NCI-H128 (cell line): ENCODE measurements around the gene SHC2.
"Not testable (repeated sequence)": the region's sequence is repeated elsewhere in the genome, so short reads cannot be mapped to it uniquely, and the experiment has no call there.

Experiments
- DNase-seq: peaks from one replicate; lab custom pipeline; 2025; ENCODE audit not compliant: unreplicated experiment; lab: John Stamatoyannopoulos, UW

The SHC2 gene

DNA sequence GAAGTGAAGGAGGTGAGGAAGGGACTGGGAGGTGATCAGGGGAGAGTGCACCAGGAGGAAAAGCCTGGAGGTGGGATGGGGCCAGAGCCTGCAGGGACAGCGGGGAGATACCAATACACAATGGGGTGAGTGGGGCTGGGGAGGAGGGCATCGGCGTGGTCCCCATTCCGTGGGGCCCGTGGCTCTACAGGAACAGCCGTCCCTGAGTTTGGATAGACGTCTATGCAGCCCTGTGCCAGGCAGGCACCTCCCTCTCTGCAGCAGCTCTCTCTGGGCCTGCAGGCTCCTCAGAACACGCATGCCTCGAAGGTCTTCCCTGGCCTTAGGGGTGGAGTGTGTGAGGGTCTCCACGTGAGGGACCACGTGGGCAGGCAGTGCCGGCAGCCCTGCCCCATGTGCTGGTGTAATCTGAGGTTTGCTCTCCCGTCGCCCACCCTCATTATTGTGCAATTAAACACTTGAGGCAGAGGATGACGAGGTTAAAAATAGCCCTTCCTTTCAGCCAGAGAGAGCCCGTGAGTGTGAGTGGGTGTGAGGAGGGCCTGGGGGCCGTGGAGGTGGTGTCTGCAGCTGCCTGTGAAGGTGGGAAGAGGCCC is 68.4 kb downstream of the SHC2 start:
- no peak for DNase-seq

DNA sequence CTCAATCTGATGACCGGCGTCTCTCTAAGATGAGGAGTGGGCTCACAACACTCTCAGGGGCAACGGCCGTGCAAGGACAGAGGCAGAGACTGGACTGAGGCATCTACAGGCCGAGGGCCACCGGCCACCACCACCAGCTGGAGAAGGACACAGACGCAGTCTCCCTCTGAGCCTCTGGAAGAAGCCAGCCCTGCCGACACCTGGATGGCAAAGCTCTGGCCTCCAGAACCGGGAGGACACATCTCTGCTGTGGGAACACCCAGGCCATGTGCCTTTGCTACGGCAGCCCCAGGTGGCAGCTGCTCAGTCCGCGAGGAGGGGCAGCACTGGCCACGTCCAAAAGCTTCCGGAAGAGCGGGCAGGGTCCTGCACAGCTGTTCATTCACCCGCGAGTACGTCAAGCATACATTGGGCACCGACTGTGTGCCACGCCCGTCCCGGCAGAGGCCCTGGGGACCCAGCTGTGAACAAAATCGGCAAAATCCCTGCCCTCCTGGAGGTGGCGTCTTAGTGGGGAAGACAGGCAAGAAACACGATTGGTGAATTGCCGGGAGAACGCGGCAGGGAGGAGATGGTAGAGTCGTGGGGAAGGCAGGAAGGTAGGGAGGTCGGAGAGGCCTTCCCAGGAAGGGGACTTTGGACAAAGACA is 69.0 kb downstream of the SHC2 start:
- DNase-seq = no peak

DNA sequence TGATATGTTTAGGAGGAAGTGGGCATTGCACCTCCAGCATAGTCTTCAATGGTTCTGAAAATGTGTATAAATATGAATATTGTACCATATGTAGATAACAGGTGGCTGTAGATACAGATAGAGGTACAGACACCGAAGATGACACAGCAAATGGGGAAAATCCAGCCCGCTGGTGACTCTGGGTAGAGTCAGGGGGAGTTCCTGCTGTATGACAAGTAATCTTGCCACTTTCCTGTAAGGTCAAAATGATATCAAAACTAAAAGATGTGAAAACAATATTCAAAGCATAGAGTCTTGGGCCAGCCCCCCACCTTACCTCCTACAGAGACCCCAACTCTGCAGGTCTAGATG is 69.7 kb downstream of the SHC2 start:
- no peak for DNase-seq

DNA sequence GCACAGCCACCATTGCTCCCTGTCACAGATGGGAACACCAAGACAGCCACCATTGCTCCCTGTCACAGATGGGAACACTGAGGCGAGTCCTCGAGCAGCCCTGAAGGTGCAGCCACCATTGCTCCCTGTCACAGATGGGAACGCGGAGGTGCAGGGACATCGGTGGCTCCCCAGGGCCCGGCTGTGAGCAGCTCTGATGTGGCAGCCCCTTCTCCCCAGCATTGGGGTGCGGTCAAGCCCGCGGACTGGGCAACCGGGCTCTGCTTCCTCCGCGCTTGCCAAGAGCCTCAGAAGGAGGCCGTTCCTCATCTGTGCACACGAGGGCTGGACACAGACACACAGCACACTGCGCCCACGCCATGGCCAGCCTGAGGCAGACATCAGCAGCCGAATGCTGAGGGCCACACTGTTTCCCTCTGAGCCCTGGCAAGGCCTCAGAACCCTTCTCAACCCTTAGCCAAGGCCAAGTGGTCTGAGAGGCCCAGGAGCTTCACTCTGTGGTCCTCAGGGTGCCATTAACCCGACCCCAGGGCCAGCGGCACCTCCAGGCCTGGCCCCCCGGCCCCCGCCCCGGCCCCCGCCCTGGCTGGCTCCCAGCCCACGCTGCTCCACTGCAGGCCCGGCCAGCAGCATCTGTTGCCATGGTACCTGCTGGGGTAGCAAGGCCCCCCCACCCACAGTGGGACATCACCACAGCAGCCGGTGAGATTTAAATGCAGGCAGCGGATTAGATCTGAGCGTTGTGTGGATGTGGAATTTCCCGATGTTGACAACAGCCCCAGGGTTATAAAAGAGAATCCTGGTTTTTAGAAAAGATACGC is 70.2 kb downstream of the SHC2 start:
- DNase-seq = no peak

DNA sequence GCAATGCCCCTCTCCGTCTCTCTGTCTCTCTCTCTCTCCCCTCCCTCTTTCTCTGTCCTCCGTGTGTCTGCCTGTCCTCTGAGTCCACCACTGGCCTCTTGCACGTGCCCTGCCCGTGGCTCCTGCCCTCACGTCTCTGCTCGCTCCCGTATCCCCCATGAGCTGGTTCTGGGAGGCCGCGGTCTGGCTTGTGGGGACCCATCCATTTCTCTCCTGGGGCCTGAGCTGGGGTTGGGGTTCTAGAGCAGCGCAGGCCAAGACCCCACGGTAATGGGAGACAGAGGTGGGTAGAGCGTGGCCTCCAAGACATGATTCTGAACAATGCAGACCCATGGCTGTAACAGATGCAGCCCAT is 70.9 kb downstream of the SHC2 start:
- DNase-seq = no peak

DNA sequence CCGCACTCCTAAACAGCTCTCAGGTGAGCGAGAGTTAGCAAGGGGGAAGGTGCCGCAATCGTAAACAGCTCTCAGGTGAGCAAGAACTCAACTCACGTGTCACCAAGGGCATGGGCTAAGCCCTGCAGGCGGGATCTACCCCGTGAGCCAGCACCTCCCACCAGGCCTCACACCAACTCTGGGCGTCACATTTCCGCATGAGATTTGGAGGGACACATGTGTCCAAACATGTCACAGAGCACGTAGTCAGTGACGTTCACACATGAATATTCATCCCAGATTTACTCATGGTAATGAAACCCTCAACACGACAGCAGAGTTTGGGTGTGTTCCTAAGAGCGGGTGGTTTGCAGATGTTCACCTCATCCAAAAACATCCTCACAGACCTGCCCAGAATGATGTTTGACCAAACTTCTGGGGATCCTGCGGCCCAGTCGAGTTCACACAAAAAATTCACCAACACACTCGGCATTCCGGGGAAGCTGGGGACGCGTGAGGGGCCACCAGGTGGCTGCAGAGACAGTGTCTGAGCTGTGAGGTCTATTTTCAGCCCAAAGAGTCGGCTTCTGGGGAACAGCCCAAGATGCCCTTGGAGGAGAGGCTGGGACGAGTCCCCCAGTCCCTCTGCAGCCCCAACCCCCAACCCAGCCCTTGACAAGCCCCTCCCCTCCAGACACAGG is 71.4 kb downstream of the SHC2 start:
- DNase-seq = no peak

GRCh38 chr19:388691-389090 is 72.1 kb downstream of the SHC2 start:
- DNase-seq = no peak

GRCh38 chr19:387777-388176 is 73.1 kb downstream of the SHC2 start:
- no peak for DNase-seq

DNA sequence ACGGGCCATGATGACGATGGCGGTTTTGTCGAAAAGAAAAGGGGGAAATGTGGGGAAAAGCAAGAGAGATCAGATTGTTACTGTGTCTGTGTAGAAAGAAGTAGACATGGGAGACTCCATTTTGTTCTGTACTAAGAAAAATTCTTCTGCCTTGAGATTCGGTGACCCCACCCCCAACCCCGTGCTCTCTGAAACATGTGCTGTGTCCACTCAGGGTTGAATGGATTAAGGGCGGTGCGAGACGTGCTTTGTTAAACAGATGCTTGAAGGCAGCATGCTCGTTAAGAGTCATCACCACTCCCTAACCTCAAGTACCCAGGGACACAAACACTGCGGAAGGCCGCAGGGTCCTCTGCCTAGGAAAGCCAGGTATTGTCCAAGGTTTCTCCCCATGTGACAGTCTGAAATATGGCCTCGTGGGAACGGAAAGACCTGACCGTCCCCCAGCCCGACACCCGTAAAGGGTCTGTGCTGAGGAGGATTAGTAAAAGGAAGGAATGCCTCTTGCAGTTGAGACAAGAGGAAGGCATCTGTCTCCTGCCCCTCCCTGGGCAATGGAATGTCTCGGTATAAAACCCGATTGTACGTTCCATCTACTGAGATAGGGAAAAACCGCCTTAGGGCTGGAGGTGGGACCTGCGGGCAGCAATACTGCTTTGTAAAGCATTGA is 74.1 kb downstream of the SHC2 start:
- DNase-seq = not testable (repeated sequence)

- DNase-seq = not testable (repeated sequence)
Measured at GRCh38 chr19:386189-386588, 74.6 kb downstream of the SHC2 start.

DNA sequence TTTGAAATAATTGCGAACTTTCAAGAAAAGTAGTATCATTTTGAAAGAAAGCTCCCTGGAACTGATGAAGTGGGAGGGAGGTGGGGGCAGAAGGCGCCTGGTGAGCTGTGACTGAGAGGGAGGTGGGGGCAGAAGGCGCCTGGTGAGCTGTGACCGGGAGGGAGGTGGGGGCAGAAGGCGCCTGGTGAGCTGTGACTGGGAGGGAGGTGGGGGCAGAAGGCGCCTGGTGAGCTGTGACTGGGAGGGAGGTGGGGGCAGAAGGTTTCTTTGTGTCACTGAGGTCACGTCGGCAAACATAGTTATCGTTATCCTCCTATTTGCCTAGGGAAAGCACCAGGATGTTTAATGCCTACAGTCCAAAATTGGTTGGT is 76.0 kb downstream of the SHC2 start:
- no peak for DNase-seq

DNA sequence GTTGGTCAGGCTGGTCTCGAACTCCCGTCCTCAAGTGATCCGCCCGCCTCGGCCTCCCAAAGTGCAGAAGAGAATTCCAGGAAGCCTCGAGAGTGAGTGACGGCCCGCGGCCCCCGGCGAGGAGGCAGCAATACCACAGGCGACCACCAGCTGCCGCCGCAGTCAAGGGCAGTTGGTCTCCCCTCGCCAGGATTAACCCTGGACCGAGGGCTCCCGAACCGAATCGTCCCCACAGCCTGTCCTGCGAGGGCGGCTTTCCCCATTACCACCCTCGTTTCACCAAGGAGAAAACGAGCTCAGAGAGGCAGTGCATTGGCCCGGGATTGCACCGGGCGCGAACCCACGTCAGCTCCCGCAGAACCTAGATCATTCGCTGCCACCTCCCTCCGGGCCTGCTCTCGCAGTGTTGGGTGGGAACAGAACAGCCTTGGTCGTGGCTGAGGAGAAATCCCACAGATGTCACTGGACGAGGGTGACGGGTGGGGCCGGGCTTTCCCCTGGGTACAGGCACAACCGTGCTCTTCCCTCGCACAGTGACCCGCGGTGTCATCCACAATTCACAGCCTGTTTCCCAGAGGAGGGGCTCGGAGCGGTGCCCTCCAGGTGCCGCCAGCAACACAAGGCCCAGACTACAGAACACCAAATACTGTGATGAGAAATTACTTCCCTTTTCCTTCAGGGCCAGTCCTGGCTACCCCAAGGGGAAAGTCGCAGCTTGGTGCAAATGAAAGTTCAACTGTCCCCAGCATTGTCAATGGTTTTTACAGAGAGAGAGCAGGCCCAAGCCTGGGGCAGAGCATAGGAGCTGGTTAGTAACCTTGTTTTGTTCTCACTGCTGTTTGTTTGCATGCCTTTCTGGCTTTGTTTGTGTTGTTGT is 76.7 kb downstream of the SHC2 start:
- no peak for DNase-seq

- DNase-seq = no peak
Measured at GRCh38 chr19:383040-383439, 77.8 kb downstream of the SHC2 start.

- not testable (repeated sequence) for DNase-seq
Measured at GRCh38 chr19:382578-382977, 78.3 kb downstream of the SHC2 start.

DNA sequence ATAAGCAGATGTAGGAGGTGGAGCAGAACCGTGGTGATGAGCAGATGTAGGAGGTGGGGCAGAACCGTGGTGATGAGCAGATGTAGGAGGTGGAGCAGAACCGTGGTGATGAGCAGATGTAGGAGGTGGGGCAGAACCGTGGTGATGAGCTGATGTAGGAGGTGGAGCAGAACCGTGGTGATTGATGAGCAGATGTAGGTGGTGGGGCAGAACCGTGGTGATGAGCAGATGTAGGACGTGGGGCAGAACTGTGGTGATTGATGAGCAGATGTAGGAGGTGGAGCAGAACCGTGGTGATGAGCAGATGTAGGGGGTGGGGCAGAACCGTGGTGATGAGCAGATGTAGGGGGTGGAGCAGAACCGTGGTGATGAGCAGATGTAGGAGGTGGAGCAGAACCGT is 78.9 kb downstream of the SHC2 start:
- not testable (repeated sequence) for DNase-seq

DNA sequence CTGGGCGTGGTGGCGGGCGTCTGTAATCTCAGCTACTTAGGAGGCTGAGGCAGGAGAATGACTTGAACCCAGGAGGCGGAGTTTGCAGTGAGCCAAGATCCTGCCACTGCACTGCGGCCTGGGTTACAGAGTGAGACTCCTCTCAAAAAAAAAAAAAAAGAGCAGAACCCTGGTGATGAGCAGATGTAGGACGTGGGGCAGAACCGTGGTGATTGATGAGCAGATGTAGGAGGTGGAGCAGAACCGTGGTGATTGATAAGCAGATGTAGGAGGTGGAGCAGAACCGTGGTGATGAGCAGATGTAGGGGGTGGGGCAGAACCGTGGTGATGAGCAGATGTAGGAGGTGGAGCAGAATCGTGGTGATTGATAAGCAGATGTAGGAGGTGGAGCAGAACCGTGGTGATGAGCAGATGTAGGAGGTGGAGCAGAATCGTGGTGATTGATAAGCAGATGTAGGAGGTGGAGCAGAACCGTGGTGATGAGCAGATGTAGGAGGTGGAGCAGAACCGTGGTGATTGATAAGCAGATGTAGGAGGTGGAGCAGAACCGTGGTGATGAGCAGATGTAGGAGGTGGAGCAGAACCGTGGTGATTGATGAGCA is 80.1 kb downstream of the SHC2 start:
- not testable (repeated sequence) for DNase-seq

DNA sequence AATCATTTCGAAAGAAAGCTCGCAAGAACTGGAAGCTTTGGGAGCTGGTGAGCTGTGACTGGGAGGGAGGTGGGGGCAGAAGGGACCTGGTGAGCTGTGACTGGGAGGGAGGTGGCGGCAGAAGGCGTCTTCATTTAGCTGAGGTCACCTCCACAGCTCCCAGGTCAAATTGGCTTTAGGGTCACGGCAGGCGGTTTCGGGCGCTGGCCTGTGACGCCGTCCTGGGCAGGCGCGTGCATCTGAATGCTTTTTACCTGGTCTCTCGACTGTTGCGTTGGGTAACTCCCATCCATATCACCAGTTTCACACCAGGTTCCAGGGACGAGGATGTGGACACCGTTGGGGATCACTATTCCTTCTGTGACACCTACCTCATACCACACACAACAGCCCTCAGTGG is 81.0 kb downstream of the SHC2 start:
- DNase-seq = no peak

DNA sequence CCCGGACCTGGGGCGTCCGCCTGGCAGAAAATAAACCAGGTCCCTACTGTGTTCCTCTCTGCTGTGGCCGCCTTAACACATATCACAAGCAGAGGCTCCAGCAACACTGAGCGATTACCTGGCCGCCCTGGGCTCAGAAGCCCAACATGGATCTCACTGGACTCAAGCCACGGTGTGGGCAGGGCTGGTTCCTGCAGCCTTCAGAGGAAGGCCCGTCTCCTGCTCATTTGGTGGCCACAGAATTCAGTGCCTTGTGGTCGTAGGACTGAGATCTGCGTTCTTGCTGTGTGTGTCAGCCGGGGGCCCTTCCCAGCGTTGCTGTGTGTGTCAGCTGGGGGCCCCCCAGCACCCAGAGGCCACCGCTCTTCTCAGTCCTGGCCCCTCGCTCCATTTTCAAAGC is 82.1 kb downstream of the SHC2 start:
- DNase-seq = no peak

GRCh38 chr19:377801-378581 is 82.8 kb downstream of the SHC2 start:
- DNase-seq = no peak
